HepG2 (cell line): ENCODE data around the gene NOP9. TPM values are rescaled to one million over a fixed set of nuclear protein-coding genes. Genes with fewer than 3 reads are reported as not detected.

ENCODE experiments used
- ADNP ChIP-seq: sonication (generic); formaldehyde crosslinking; IDR thresholded peaks from 2 replicates; pipeline ENCODE4 v1.4.0; 2020; ENCODE audit warnings: missing genetic modification reagents
- ARNT ChIP-seq: fragments of 450-650 bp; IDR thresholded peaks from 2 replicates; pipeline ENCODE4 v1.6.1; 2017
- ATF7-NPFF ChIP-seq: sonication (generic); formaldehyde crosslinking; IDR thresholded peaks from 2 replicates; pipeline ENCODE4 v1.8.1; 2023; ENCODE audit warnings: mild to moderate bottlenecking, low read depth, missing genetic modification reagents, moderate library complexity
- BATF2 ChIP-seq: sonication (generic); formaldehyde crosslinking; IDR thresholded peaks from 2 replicates; pipeline ENCODE4 v1.8.0; 2022; ENCODE audit warnings: mild to moderate bottlenecking, missing genetic modification reagents, moderate library complexity
- CCAR2 ChIP-seq: fragments of 200-400 bp; formaldehyde crosslinking; optimal IDR thresholded peaks from 2 replicates; pipeline ENCODE3; 2018; ENCODE audit warnings: low read depth, mild to moderate bottlenecking, low read length, moderate library complexity
- HCFC1 ChIP-seq: fragments of 150-350 bp; IDR thresholded peaks from 2 replicates; pipeline ENCODE4 v1.6.1; 2014; ENCODE audit warnings: low read depth, low read length
- HNF4G ChIP-seq, 2 experiments: sonication (generic) in 1 of 2; formaldehyde crosslinking in 1 of 2; IDR thresholded peaks; 2 replicates each; pipeline versions ENCODE4 v1.4.0 to v1.6.1; 2011 to 2020; ENCODE audit warnings: borderline replicate concordance in 2 of 2, low read depth in 2 of 2, mild to moderate bottlenecking in 2 of 2, low read length in 1 of 2, missing genetic modification reagents in 1 of 2, moderate library complexity in 1 of 2
- LCORL ChIP-seq, 2 experiments: fragments of 450-650 bp in 1 of 2; sonication (generic) in 1 of 2; formaldehyde crosslinking in 1 of 2; IDR thresholded peaks; 2 replicates each; pipeline versions ENCODE4 v1.5.0 to v1.6.1; 2017 to 2020; ENCODE audit warnings: antibody characterized with exemption in 1 of 2, missing genetic modification reagents in 1 of 2
- NFE2 ChIP-seq: sonication (generic); formaldehyde crosslinking; IDR thresholded peaks from 2 replicates; pipeline ENCODE4 v1.4.0; 2020; ENCODE audit warnings: missing genetic modification reagents
- RFX1 ChIP-seq: fragments of 450-650 bp; IDR thresholded peaks from 2 replicates; pipeline ENCODE4 v1.6.1; 2017
- SRF ChIP-seq: IDR thresholded peaks from 2 replicates; pipeline ENCODE4 v1.6.1; 2011; ENCODE audit warnings: mild to moderate bottlenecking, low read depth, low read length, moderate library complexity
- STAG1 ChIP-seq: sonication (generic); formaldehyde crosslinking; IDR thresholded peaks from 2 replicates; pipeline ENCODE4 v1.4.0; 2020; ENCODE audit warnings: missing genetic modification reagents
- TEAD2 ChIP-seq: sonication (generic); formaldehyde crosslinking; IDR thresholded peaks from 2 replicates; pipeline ENCODE4 v1.9.0; 2021; ENCODE audit warnings: missing genetic modification reagents
- THAP9 ChIP-seq: sonication (generic); formaldehyde crosslinking; IDR thresholded peaks from 2 replicates; pipeline ENCODE4; 2020; ENCODE audit warnings: missing genetic modification reagents, mild to moderate bottlenecking, borderline replicate concordance
- XRCC5 ChIP-seq: fragments of 200-400 bp; formaldehyde crosslinking; optimal IDR thresholded peaks from 2 replicates; pipeline ENCODE3; 2017; ENCODE audit warnings: mild to moderate bottlenecking, low read length
- ZMYM4 ChIP-seq: sonication (generic); formaldehyde crosslinking; IDR thresholded peaks from 2 replicates; pipeline ENCODE4 v1.8.1; 2023; ENCODE audit warnings: mild to moderate bottlenecking, missing genetic modification reagents
- ZNF124 ChIP-seq: sonication (generic); formaldehyde crosslinking; IDR thresholded peaks from 2 replicates; pipeline ENCODE4 v1.4.0; 2020; ENCODE audit warnings: missing genetic modification reagents
- ZNF17 ChIP-seq: sonication (generic); formaldehyde crosslinking; IDR thresholded peaks from 2 replicates; pipeline ENCODE4 v1.5.0; 2020; ENCODE audit warnings: mild to moderate bottlenecking, missing genetic modification reagents
- ZNF20 ChIP-seq: sonication (generic); formaldehyde crosslinking; IDR thresholded peaks from 2 replicates; pipeline ENCODE4 v1.4.0; 2020; ENCODE audit warnings: mild to moderate bottlenecking, moderate library complexity, missing genetic modification reagents
- ZNF205 ChIP-seq: IDR thresholded peaks from 2 replicates; pipeline ENCODE4 v1.6.1; 2018; ENCODE audit warnings: missing biosample characterization, missing genetic modification reagents
- ZNF234 ChIP-seq: sonication (generic); formaldehyde crosslinking; conservative IDR thresholded peaks from 2 replicates; pipeline ENCODE4 v1.5.1; 2020; ENCODE audit warnings: mild to moderate bottlenecking, missing genetic modification reagents
- ZNF576 ChIP-seq: sonication (generic); formaldehyde crosslinking; IDR thresholded peaks from 2 replicates; pipeline ENCODE4 v1.4.0; 2020; ENCODE audit warnings: mild to moderate bottlenecking, missing genetic modification reagents
- polyA plus RNA-seq, 8 experiments: library from polyadenylated mRNA; depleted of rRNA in 3 of 8; stranded (reverse) in 7 of 8; unstranded in 1 of 8; fragments of >200 nt; fragmentation: Illumina TruSeq in 4 of 8; extraction: Trizol in 4 of 8; gene quantifications; 2 replicates each; pipeline versions ENCODE4 v1.2.1 to v1.2.3, GENCODE V29; 2011 to 2016; ENCODE audit warnings: low read depth in 4 of 8, missing spikeins in 1 of 8, mixed read lengths in 1 of 8; ENCODE audit not compliant: insufficient read depth in 1 of 8
- total RNA-seq, 5 experiments: library from RNA; depleted of rRNA; stranded (reverse); fragments of >200 nt; fragmentation: Illumina TruSeq; extraction: Trizol; gene quantifications; 2 replicates each; pipeline ENCODE4 v1.2.3, GENCODE V29; 2016; ENCODE audit warnings: low read depth in 1 of 5
- TF ChIP-seq, protein P1 (sequence below): sonication (generic); formaldehyde crosslinking; conservative IDR thresholded peaks from 2 replicates; pipeline ENCODE4 v1.4.0; 2020; ENCODE audit warnings: missing genetic modification reagents

The NOP9 gene
- total and polyA plus RNA-seq, 2 of the 13 experiments (the other 11 are each of a cell fraction or from before 2014, with no cell fraction given): 24.5 to 61.6 TPM

DNA sequence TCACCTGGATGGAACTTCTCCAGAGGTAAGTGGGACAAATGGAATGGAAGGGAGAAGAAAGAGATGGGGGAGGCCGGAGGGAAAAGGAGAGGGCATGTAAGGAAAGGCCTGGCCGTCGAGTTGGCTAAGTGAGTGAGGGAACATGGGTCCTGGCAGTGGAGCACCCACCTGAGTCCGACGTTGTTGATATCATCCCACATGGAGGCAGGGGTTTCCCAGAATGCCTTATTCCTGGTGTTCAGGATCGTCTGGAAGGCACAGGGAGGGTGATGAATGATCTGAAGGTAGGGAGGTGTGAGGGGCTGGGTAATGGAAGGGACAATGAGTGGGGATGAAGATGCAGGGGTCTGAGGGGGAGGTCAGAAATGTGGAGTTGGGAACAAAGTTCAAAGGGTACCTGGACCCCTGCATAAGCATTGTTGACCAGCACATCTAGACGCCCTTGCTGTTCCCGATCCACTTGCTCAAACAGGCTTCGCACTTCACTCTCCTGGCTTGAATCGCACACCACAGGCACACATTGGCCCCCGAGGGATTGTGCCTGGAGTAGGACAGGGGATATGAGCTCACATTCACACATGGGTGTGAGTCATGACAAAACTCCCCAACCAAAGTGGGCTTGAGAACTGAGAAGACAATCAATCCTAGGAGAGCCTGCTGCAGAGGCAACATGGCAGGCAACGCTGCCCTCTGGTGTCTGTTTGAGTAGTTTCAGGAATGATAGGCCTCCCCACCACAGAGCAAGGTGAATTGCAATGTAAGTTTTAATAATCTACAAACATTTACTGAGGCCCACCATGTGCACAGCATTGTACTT is 3.1 kb upstream of the NOP9 start (continued):
- peak; percentile 45; the same call in 1 of the 2 replicates for TF ChIP-seq THAP9
- TF ChIP-seq ZNF234 (CRISPR knock-in tag): no peak
- no peak for TF ChIP-seq ZNF17
- no peak for TF ChIP-seq LCORL (IDR thresholded peaks at IDR 0.05)
- TF ChIP-seq LCORL (CRISPR knock-in tag; IDR thresholded peaks at IDR 0.05): peak; percentile 49; the same call in 1 of the 2 replicates
- 0 out of 2 replicates have a peak, but pooled peaks have one; percentile 29 for TF ChIP-seq ZNF205 (CRISPR knock-in tag)
- TF ChIP-seq HNF4G (IDR thresholded peaks at IDR 0.05; ENCODE audit: borderline replicate concordance, low read depth, low read length): no peak
- TF ChIP-seq HNF4G (CRISPR knock-in tag; IDR thresholded peaks at IDR 0.05; ENCODE audit: borderline replicate concordance, low read depth): no peak
- TF ChIP-seq XRCC5: peak; percentile 92
- peak; percentile 74; the same call in 1 of the 2 replicates for TF ChIP-seq ATF7-NPFF (CRISPR knock-in tag)
- no peak for TF ChIP-seq ZNF20 (CRISPR knock-in tag)
- TF ChIP-seq ZNF576: 0 out of 2 replicates have a peak, but pooled peaks have one; percentile 69
- no peak for TF ChIP-seq CCAR2
- TF ChIP-seq RFX1: no peak
- TF ChIP-seq, protein P1, sequence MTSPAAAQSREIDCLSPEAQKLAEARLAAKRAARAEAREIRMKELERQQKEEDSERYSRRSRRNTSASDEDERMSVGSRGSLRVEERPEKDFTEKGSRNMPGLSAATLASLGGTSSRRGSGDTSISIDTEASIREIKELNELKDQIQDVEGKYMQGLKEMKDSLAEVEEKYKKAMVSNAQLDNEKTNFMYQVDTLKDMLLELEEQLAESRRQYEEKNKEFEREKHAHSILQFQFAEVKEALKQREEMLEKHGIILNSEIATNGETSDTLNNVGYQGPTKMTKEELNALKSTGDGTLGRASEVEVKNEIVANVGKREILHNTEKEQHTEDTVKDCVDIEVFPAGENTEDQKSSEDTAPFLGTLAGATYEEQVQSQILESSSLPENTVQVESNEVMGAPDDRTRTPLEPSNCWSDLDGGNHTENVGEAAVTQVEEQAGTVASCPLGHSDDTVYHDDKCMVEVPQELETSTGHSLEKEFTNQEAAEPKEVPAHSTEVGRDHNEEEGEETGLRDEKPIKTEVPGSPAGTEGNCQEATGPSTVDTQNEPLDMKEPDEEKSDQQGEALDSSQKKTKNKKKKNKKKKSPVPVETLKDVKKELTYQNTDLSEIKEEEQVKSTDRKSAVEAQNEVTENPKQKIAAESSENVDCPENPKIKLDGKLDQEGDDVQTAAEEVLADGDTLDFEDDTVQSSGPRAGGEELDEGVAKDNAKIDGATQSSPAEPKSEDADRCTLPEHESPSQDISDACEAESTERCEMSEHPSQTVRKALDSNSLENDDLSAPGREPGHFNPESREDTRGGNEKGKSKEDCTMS (CRISPR knock-in tag): no peak
- no peak for TF ChIP-seq ARNT
- no peak for TF ChIP-seq NFE2 (CRISPR knock-in tag)
- TF ChIP-seq SRF: no peak
- no peak for TF ChIP-seq ADNP (CRISPR knock-in tag)
- TF ChIP-seq BATF2 (CRISPR knock-in tag): no peak; the same call in 1 of the 2 replicates
- no peak for TF ChIP-seq HCFC1
- peak; percentile 85 for TF ChIP-seq ZNF124
- TF ChIP-seq ZMYM4: peak; percentile 1; the same call in 1 of the 2 replicates
- TF ChIP-seq TEAD2: 0 out of 2 replicates have a peak, but pooled peaks have one; percentile 14
- peak; percentile 98 for TF ChIP-seq STAG1 (CRISPR knock-in tag)
